Measurements from ENCODE around the gene CIC.

DNA sequence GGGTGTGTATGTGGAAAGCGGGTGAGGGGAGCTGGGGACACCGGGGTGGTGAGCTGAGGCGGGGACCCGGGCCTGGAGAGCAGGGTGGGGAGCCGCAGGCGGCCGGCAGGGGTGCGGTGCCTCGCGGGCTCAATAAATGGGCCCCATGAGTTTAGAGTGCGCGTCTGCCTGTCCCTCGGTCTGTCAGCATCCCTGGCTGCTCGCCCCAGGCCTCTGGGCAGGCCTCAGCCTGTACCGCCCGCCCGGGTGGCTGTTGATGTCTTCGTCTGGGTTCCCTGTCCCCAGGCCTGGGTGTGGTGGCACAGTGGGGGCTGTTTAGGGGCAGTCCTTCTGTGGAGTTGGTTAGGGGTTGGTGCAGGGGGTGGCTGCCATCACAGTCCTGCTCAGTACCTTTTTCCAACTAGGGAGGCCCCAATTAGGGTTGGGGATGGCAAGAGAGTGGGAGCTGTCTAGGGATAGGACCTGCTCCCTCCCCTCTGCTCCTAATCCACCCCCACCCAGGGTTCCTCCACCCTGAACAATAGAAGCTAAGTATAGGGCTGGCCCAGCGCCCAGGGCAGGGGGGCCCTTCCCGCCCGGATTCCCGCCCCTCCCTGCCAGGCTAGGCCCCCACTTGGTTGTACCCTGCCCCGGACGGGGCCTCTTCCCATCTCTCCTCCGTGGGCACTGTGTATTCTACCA is 12.2 kb downstream of the CIC start:
- TF ChIP-seq POLR2A (IDR thresholded peaks at IDR 0.05; ENCODE audit: low read depth, low read length) = no peak
- TF ChIP-seq TAF1 (IDR thresholded peaks at IDR 0.05; ENCODE audit: low read depth, low read length) = no peak
- no peak for TF ChIP-seq POLR2AphosphoS5 (IDR thresholded peaks at IDR 0.05; ENCODE audit: low read depth, low read length)
